Dendritic cell treated with granulocyte-macrophage colony-stimulating factor and Interleukin-4, amounts not matched to agents 40 ng/mL and 50 ng/mL, for 4 days (primary cell): ENCODE data around the gene PRR36.

Experiments used
- H3K27ac Mint-ChIP-seq: one replicate; pipeline ENCODE4 v1.8.0; 2022; ENCODE audit warnings: mild to moderate bottlenecking, mixed read lengths
- H3K27me3 Mint-ChIP-seq: one replicate; pipeline ENCODE4 v1.8.0; 2022; ENCODE audit warnings: mild to moderate bottlenecking, mixed read lengths
- H3K36me3 Mint-ChIP-seq: one replicate; pipeline ENCODE4 v1.8.0; 2022; ENCODE audit warnings: low read depth, mixed read lengths
- H3K4me1 Mint-ChIP-seq: one replicate; pipeline ENCODE4 v1.8.0; 2022; ENCODE audit warnings: low read depth, mixed read lengths
- H3K4me3 Mint-ChIP-seq: one replicate; pipeline ENCODE4 v1.8.0; 2022; ENCODE audit warnings: mild to moderate bottlenecking, moderate library complexity, mixed read lengths
- H3K9me3 Mint-ChIP-seq: one replicate; pipeline ENCODE4 v1.8.0; 2022; ENCODE audit warnings: mixed read lengths
- intact Hi-C: fragments of 100-400 bp; cut with micrococcal nuclease; formaldehyde crosslinking; loops from one replicate; pipeline ENCODE4 v1.15.0; 2022

PRR36 gene

GRCh38 chr19:7857727-7858108 lies 16.5 kb downstream of the PRR36 start:
- Mint-ChIP-seq H3K27me3 (peaks cover 36% of the 10 kb centered on the region), H3K36me3 (peaks cover 41% of the 10 kb centered on the region), H3K4me3 (no peak overlapping the region), H3K9me3 (no peaks in the 10 kb centered on the region), H3K27ac (no peak overlapping the region), H3K4me1 (peaks cover 19% of the 10 kb centered on the region)
- intact Hi-C loops = no loop called here

GRCh38 chr19:7856679-7857663 lies 17.2 kb downstream of the PRR36 start:
- Mint-ChIP-seq H3K27ac (no peak overlapping the region), H3K9me3 (no peaks in the 10 kb centered on the region), H3K27me3 (peaks cover 32% of the 10 kb centered on the region), H3K36me3 (peaks cover 41% of the 10 kb centered on the region), H3K4me1 (peaks cover 16% of the 10 kb centered on the region), H3K4me3 (no peak overlapping the region)
- intact Hi-C loops = no loop called here

- intact Hi-C loops = no loop called here
- Mint-ChIP-seq H3K27me3 (peaks cover 24% of the 10 kb centered on the region), H3K9me3 (no peaks in the 10 kb centered on the region), H3K4me1 (peaks cover 10% of the 10 kb centered on the region), H3K36me3 (peaks cover 44% of the 10 kb centered on the region), H3K27ac (no peak overlapping the region), H3K4me3 (no peak overlapping the region)
These were observed 18.0 kb downstream of the PRR36 start for GRCh38 chr19:7856109-7856591.

- peaks cover 10% of the 10 kb centered on the region for H3K4me1 Mint-ChIP-seq
- peaks cover 38% of the 10 kb centered on the region for H3K36me3 Mint-ChIP-seq
- intact Hi-C loops = no loop called here
These were observed 18.6 kb downstream of the PRR36 start for GRCh38 chr19:7855426-7856108.

GRCh38 chr19:7853770-7854128 lies 20.4 kb downstream of the PRR36 start:
- intact Hi-C loops = loop anchor here (2.0 kb wide), 1 partner anchor 71 kb away; no protein-coding TSS in a partner anchor
- Mint-ChIP-seq H3K4me3 (no peak overlapping the region), H3K9me3 (no peaks in the 10 kb centered on the region), H3K4me1 (peaks cover 10% of the 10 kb centered on the region), H3K27me3 (peaks cover 6% of the 10 kb centered on the region), H3K36me3 (peaks cover 25% of the 10 kb centered on the region), H3K27ac (no peak overlapping the region)

More at GRCh38 chr19:7855426-7856108, 18.6 kb downstream of the PRR36 start:
- Mint-ChIP-seq H3K4me3 (no peak overlapping the region), H3K27ac (no peak overlapping the region), H3K27me3 (peaks cover 18% of the 10 kb centered on the region), H3K9me3 (no peaks in the 10 kb centered on the region)

- H3K4me3 Mint-ChIP-seq = no peak overlapping the region
- peaks cover 20% of the 10 kb centered on the region for H3K36me3 Mint-ChIP-seq
- H3K9me3 Mint-ChIP-seq = no peaks in the 10 kb centered on the region
- peaks cover 10% of the 10 kb centered on the region for H3K4me1 Mint-ChIP-seq
- peaks cover 6% of the 10 kb centered on the region for H3K27me3 Mint-ChIP-seq
- intact Hi-C loops = loop anchor here (2.0 kb wide), 1 partner anchor 72 kb away; no protein-coding TSS in a partner anchor
- H3K27ac Mint-ChIP-seq = no peak overlapping the region
These were observed 21.1 kb downstream of the PRR36 start for GRCh38 chr19:7852851-7853769.

GRCh38 chr19:7851623-7852500 lies 22.3 kb downstream of the PRR36 start:
- H3K36me3 Mint-ChIP-seq = peaks cover 18% of the 10 kb centered on the region
- intact Hi-C loops = loop anchor here (2.0 kb wide), 1 partner anchor 73 kb away; no protein-coding TSS in a partner anchor
- no peak overlapping the region for H3K27ac Mint-ChIP-seq
- no peak overlapping the region for H3K4me3 Mint-ChIP-seq
- H3K4me1 Mint-ChIP-seq = peaks cover 10% of the 10 kb centered on the region
- H3K9me3 Mint-ChIP-seq = no peaks in the 10 kb centered on the region
- H3K27me3 Mint-ChIP-seq = peaks cover 6% of the 10 kb centered on the region

- no peak overlapping the region for H3K4me3 Mint-ChIP-seq
- peaks cover 6% of the 10 kb centered on the region for H3K27me3 Mint-ChIP-seq
- peaks cover 16% of the 10 kb centered on the region for H3K36me3 Mint-ChIP-seq
- no peak overlapping the region for H3K27ac Mint-ChIP-seq
- peaks cover 10% of the 10 kb centered on the region for H3K4me1 Mint-ChIP-seq
- H3K9me3 Mint-ChIP-seq = no peaks in the 10 kb centered on the region
- intact Hi-C loops = no loop called here
These were observed 23.1 kb downstream of the PRR36 start for GRCh38 chr19:7850945-7851622.

- H3K9me3 Mint-ChIP-seq = no peaks in the 10 kb centered on the region
- peaks cover 8% of the 10 kb centered on the region for H3K36me3 Mint-ChIP-seq
- no peak overlapping the region for H3K4me3 Mint-ChIP-seq
- H3K4me1 Mint-ChIP-seq = peaks cover 10% of the 10 kb centered on the region
- H3K27me3 Mint-ChIP-seq = peaks cover 6% of the 10 kb centered on the region
- H3K27ac Mint-ChIP-seq = no peak overlapping the region
- intact Hi-C loops = no loop called here
These were observed 24.0 kb downstream of the PRR36 start for GRCh38 chr19:7850000-7850813.

- Mint-ChIP-seq H3K27ac (no peak overlapping the region), H3K4me1 (peaks cover 10% of the 10 kb centered on the region), H3K4me3 (no peak overlapping the region)
These were observed 24.6 kb downstream of the PRR36 start for GRCh38 chr19:7849631-7849999.

GRCh38 chr19:7848779-7849457 lies 25.3 kb downstream of the PRR36 start:
- H3K27ac Mint-ChIP-seq = no peak overlapping the region
- peaks cover 10% of the 10 kb centered on the region for H3K4me1 Mint-ChIP-seq
- H3K9me3 Mint-ChIP-seq = no peaks in the 10 kb centered on the region
- H3K36me3 Mint-ChIP-seq = peaks cover 5% of the 10 kb centered on the region
- peaks cover 6% of the 10 kb centered on the region for H3K27me3 Mint-ChIP-seq
- no peak overlapping the region for H3K4me3 Mint-ChIP-seq
- intact Hi-C loops = no loop called here

More at GRCh38 chr19:7849631-7849999, 24.6 kb downstream of the PRR36 start:
- Mint-ChIP-seq H3K9me3 (no peaks in the 10 kb centered on the region), H3K27me3 (peaks cover 6% of the 10 kb centered on the region), H3K36me3 (peaks cover 5% of the 10 kb centered on the region)
- intact Hi-C loops = no loop called here
